HG02763 (cell line): Measurements from ENCODE around the gene NAA25.
"Not testable (repeated sequence)": the region's sequence is repeated elsewhere in the genome, so short reads cannot be mapped to it uniquely, and the experiment has no call there.

ENCODE experiments used
- ATAC-seq: cut with Tn5 transposase; IDR thresholded peaks from one replicate; pipeline ENCODE4 v1.9.1; 2021; ENCODE audit warnings: mild to moderate bottlenecking, moderate library complexity; ENCODE audit not compliant: unreplicated experiment

Gene NAA25

GRCh38 chr12:112116232-112117060, 7.9 kb upstream of the NAA25 start:
- ATAC-seq = no peak

DNA sequence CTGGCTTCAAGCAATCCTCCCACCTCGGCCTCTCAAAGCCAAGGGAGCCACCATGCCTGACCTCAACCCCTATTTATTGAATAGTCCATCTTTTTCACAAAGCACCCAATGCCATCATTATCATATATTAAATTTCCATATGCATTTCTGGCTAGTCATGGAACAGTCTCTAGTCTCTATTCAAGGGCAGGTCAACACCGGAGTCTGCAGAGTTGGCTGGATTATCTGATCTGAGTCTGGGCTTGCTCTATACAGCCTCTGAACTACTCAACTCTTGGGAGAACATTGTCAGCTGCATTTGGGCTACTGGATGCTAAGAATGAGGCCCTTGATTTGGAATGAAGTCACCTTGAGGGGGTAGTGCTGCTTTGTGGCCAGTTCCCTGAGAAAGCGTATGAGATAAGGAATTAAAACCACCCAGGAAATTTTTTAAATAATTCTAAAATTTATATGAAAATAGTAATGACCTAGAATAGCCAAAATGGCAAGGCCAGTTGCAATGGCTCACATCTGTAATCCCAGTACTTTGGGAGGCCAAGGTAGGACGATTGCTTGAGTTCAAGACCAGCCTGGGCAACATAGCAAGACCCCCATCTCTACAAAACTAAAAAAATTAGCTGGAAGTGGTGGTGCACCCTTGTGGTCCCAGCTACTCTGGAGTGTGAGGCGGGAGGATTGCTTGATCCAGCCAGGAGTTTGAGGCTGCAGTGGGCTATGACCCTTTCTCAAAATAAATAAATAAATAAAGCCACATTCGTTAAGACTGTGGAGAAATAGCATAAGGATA, 6.9 kb upstream of the NAA25 start:
- ATAC-seq = no peak

DNA sequence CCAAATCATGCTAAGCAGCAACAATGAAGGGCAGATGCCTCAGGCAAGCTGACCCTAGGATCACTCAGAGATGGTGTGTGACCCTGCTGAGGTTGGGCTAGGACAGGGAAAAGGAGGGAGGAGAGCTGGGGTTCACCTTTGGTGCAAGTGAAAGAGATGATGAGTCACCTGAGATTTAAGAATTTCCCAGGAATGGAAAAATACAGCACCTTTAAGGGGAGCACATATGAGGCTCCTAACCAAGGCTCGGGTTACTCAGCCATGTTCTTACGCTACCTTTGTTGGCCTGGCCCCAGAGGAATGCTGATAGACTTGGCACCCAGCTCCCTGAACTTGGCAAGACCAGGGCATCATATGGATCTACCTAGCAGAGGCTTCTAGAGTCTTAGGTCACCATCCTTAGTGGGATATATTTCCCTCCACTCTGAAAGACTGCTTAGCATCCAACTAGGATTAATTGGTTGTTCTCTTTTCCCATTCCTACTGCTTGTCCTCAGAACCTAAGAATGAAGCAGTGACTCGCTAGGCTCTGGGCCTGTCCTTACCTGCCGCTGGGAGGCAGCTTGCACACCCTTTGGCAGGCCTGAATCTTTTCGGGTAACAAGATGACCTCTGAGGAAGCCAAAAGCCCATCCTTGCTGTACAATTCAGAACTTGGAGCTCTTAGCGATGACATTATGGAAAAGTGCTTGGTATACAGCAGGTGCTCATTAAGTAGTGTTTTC, 4.0 kb upstream of the NAA25 start:
- no peak for ATAC-seq

GRCh38 chr12:112111931-112112330, 3.3 kb upstream of the NAA25 start:
- no peak for ATAC-seq

- ATAC-seq = not testable (repeated sequence)
Measured at GRCh38 chr12:112110787-112111662, 2.4 kb upstream of the NAA25 start.

GRCh38 chr12:112107306-112108201, 1.0 kb downstream of the NAA25 start:
- ATAC-seq = peak; percentile 6

DNA sequence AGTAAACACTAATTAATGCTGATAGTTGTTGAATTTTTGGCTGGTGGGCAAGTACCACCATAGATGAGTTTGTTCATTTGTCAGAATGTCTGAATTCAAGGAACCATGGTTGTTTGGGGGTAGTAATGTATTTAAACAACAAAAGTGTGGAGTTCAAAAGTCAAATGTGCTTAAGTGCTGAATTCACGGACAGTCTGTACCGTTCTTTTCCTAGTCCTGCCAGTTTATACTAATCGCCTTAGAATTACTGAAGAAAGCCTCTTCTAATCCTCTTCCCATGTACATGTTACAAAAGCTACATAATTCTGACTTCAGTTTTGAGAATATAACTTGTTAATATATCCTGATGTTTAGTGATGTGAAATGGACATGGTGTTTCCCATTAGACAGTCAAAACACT, 2.7 kb downstream of the NAA25 start:
- ATAC-seq = no peak

DNA sequence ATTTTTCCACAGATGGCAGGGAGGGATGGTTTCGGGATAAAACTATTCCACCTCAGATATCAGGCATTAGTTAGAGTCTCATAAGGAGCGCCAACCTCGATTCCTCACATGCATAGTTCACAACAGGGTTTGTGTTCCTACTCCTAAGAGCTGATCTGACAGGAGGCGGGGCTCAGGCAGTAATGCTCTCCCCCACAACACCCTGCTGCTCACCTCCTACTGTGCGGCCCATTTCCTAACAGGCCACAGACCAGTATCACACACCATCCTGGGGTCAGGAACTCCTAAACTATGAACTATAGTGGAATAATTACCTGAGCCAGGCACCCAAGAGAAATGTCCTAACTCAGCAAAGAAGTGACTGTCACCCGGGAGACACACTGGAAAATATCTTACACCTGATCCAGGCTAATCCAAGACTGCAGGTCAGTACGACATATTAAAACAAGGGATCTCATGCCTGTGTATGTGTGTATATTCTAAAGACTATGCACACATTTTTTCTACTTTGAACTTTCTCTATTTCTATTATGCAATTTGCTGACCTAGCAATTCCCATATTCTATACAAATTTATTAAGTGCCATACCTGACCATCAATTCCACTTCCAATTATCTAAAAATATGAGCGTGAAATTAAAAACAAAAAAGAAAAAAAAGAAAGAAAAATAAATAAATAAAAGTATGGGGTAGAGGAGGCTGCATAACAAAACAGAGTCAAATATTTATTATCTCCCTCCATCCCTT, 4.7 kb downstream of the NAA25 start:
- no peak for ATAC-seq

GRCh38 chr12:112102746-112103145, 5.8 kb downstream of the NAA25 start:
- not testable (repeated sequence) for ATAC-seq

GRCh38 chr12:112102127-112102526, 6.5 kb downstream of the NAA25 start:
- ATAC-seq = no peak

DNA sequence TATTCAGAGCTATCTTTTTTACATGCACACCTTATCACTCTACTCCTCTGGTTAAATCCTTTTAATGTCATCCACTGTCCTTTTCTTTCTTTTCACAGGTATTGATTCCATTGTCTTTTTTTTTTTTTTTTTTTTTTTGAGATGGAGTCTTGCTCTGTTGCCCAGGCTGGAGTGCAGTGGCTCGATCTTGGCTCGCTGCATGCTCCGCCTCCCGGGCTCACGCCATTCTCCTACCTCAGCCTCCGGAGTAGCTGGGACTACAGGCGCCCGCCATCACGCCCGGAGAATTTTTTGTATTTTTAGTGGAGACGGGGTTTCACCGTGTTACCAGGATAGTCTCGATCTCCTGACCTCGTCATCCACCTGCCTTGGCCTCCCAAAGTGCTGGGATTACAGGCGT, 8.1 kb downstream of the NAA25 start:
- ATAC-seq = not testable (repeated sequence)

GRCh38 chr12:112097641-112098040, 10.9 kb downstream of the NAA25 start:
- ATAC-seq = no peak

- ATAC-seq = no peak
Measured at GRCh38 chr12:112096667-112097066, 11.9 kb downstream of the NAA25 start.

- ATAC-seq = no peak
Measured at GRCh38 chr12:112096070-112096469, 12.5 kb downstream of the NAA25 start.

DNA sequence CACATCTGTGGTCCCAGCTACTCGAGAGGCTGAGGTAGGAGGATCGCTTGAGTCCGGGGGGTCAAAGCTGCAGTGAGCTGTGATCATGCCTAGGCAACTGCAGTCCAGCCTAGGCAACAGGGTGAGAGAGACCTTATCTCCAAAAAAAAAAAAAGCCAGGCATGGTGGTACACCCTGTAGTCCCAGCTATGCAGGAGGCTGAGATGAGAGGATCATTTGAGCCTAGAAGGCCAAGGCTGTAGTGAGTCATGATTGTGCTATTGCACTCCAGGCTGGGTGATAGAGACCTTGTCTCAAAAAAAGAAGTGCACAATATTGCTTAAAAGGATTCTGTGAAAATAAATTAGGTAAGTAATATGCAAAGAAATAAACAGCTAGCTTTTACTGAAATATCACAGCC, 17.0 kb downstream of the NAA25 start:
- no peak for ATAC-seq

DNA sequence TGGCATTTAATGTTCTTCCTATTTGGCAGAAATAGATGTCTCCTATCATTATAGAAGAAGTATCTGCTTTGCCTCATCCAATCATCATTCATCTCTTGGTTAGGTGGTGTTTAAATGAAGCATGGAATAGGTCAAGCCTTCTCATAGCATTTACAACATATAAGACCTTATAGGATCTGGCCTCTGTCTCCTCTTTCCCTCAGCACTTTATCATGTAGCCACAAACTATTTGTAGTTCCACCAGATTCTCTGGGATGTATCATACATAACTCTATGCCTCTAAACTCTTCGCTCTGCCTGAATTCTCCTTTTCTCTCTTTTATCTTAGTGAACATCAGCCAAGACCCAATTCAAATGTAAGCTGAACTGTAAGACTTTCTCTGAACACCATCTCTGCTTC, 20.7 kb downstream of the NAA25 start:
- no peak for ATAC-seq

DNA sequence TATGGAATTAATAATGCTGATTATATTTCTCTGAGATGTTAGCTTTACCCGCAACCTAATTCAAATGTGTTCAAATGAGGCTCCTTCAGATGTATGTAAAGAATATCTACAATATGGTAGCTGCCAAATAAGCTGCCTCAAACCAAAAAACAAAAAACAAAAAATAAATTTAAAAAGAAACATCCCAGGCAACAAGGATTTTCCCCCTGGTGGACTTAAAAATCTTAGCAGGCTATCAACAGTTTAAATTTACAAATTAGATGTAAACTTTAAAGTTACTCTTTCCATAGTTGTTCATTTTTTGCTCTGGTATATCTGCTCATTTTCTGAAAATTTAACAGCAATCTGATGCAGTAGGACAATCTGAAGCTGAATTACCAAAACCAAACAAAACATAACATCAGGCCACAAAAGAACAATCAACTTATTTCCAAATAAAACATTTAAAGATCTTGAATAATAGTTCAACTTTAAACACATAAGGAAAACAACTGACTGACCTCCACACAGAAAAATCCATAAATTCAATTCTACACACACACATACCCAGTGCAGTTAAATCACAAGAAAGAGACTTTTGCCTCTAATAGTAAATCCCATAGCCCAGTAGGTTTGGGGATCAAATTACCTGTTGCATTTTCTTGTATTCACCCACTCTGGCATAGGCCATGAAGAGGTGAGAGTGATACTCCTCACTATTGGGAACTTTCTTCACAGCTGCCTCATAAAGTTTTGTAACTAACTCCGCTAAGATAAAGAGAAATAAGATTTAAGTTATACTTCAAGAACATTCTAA, 21.3 kb downstream of the NAA25 start:
- ATAC-seq = no peak

DNA sequence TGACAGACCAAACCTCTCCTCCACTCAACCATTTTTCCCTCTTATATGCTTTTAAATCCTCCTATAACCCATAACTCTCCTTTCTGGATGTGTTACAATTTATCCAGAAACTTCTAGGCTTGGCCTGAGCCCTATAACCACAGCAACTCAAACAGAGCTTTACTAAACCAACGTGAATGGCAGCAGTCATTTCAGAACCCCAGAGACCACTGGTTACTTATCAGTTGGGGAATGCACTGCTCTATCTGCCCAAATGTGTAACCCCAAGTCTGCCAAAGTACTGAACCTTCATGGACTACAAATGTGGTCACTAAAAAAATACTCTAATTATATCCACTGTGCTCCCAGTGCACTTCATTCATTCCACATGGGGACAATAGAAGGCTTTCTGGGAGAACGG, 42.0 kb downstream of the NAA25 start:
- ATAC-seq = no peak
